Right kidney (tissue), 1 donor: ENCODE results near the gene RASGRF2.
A peak's percentile ranks its signal among the peaks of the same experiment; 100 is the strongest.

Experiments
- DNase-seq: peaks from one replicate; pipeline ENCODE4 v3.0.0-alpha.2; 2016

RASGRF2 gene

GRCh38 chr5:80955082-80955590 lies 5.0 kb upstream of the RASGRF2 start:
- DNase-seq: no peak

- no peak for DNase-seq
Measured at GRCh38 chr5:80956272-80956671, 3.9 kb upstream of the RASGRF2 start.

GRCh38 chr5:80957031-80957761 lies 3.0 kb upstream of the RASGRF2 start:
- no peak for DNase-seq

- no peak for DNase-seq
Measured at GRCh38 chr5:80958616-80959015, 1.5 kb upstream of the RASGRF2 start.

GRCh38 chr5:80959138-80959537 lies 1.0 kb upstream of the RASGRF2 start:
- DNase-seq: no peak

GRCh38 chr5:80960531-80961375 lies 590 bp downstream of the RASGRF2 start:
- peak; percentile 75 for DNase-seq

- peak; percentile 23 for DNase-seq
Measured at GRCh38 chr5:80961376-80962281, 1.5 kb downstream of the RASGRF2 start.

GRCh38 chr5:80962630-80963520 lies 2.7 kb downstream of the RASGRF2 start:
- DNase-seq: no peak

GRCh38 chr5:80963521-80963895 lies 3.3 kb downstream of the RASGRF2 start:
- DNase-seq: no peak

GRCh38 chr5:80963966-80964481 lies 3.9 kb downstream of the RASGRF2 start:
- no peak for DNase-seq

GRCh38 chr5:80964491-80964890 lies 4.3 kb downstream of the RASGRF2 start:
- no peak for DNase-seq

- no peak for DNase-seq
Measured at GRCh38 chr5:80964919-80965318, 4.8 kb downstream of the RASGRF2 start.

- no peak for DNase-seq
Measured at GRCh38 chr5:80967500-80968181, 7.5 kb downstream of the RASGRF2 start.

- DNase-seq: no peak
Measured at GRCh38 chr5:80973027-80973426, 12.9 kb downstream of the RASGRF2 start.

- DNase-seq: no peak
Measured at GRCh38 chr5:80975065-80975464, 14.9 kb downstream of the RASGRF2 start.

GRCh38 chr5:80976985-80977384 lies 16.8 kb downstream of the RASGRF2 start:
- DNase-seq: no peak

- no peak for DNase-seq
Measured at GRCh38 chr5:80977764-80978163, 17.6 kb downstream of the RASGRF2 start.

GRCh38 chr5:80978772-80979317 lies 18.7 kb downstream of the RASGRF2 start:
- DNase-seq: no peak

GRCh38 chr5:80982093-80982492 lies 21.9 kb downstream of the RASGRF2 start:
- DNase-seq: no peak

GRCh38 chr5:80985600-80986228 lies 25.6 kb downstream of the RASGRF2 start:
- DNase-seq: no peak
